ENCODE measurements around the gene NEK5.

- TF ChIP-seq, protein P1, sequence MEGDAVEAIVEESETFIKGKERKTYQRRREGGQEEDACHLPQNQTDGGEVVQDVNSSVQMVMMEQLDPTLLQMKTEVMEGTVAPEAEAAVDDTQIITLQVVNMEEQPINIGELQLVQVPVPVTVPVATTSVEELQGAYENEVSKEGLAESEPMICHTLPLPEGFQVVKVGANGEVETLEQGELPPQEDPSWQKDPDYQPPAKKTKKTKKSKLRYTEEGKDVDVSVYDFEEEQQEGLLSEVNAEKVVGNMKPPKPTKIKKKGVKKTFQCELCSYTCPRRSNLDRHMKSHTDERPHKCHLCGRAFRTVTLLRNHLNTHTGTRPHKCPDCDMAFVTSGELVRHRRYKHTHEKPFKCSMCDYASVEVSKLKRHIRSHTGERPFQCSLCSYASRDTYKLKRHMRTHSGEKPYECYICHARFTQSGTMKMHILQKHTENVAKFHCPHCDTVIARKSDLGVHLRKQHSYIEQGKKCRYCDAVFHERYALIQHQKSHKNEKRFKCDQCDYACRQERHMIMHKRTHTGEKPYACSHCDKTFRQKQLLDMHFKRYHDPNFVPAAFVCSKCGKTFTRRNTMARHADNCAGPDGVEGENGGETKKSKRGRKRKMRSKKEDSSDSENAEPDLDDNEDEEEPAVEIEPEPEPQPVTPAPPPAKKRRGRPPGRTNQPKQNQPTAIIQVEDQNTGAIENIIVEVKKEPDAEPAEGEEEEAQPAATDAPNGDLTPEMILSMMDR (conservative IDR thresholded peaks at IDR 0.05): no peak
- TF ChIP-seq ZFX (IDR thresholded peaks at IDR 0.05): no peak
These were observed 32.1 kb downstream of the NEK5 start for GRCh38 chr13:52096748-52097147.

Data from C4-2B (cell line).